Right ventricle myocardium superior (tissue), 1 donor: ENCODE data around the gene CDCA8. TPM values are rescaled to one million over a fixed set of nuclear protein-coding genes. Genes with fewer than 3 reads are reported as not detected.
"Not testable (repeated sequence)": the region's sequence is repeated elsewhere in the genome, so short reads cannot be mapped to it uniquely, and the experiment has no call there.

Experiments
- ATAC-seq: fragments of 200-7000 bp; cut with Tn5 transposase; one replicate; pipeline ENCODE4 v1.9.1; 2020; ENCODE audit warnings: mild to moderate bottlenecking; ENCODE audit not compliant: poor library complexity
- DNase-seq: peaks from one replicate; pipeline ENCODE4 v3.0.0-alpha.2; 2020
- intact Hi-C: fragments of 100-400 bp; cut with DNase I; formaldehyde crosslinking; loops from one replicate; pipeline ENCODE4 v1.11.2; 2022
- total RNA-seq: library from RNA; stranded (reverse); fragmentation: NEBNext Ultra II Directional; extraction: Animal tissue kit (Norgen Biotek cat#: 25700); gene quantifications from one replicate; pipeline ENCODE4 v1.2.1, GENCODE V29; 2021
- donor health status: DM: no; HTN: yes; CAD: no; lungs with severe emphysema.

CDCA8 gene
- total RNA-seq, 1 donor from 2014 or later: 0.46 TPM

DNA sequence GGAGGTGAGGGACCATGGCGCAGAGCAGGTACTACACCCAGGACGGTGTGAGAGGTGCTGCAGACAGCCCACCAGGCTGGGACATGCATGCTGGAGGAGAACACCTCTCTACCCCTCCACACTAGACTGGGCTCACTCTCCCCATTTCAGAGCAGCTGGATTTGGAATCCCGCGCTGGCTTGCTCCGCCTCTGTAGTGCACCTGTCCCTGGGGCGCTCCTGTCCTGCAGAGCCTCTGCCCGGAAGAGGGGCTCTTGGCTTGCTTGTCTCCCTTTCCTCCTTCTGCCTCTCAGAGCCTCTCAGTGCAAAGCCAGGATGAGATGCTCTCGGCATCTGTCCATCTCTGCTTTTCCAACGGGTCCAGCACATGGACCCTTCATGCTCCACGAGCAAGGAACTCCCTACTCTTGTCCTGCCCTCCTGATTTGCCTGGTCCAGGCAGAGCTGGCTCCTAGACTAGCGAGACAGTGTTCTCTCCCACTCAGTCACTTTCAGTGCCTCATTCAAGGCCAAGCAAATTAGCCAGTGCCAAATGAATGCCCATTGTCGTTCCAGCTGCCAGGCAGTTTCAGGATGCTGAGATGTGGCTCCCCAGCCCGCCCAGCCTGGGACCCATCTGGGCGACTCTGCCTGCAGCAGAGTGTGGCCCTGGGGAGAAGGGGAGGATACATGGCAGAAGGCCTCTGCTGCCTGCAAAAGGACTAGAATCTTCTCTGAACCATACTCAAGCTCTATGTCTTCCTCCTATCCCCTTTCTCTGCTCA lies 33.7 kb downstream of the CDCA8 start:
- no peak for DNase-seq
- ATAC-seq: no peak
- intact Hi-C loops: no loop called here

DNA sequence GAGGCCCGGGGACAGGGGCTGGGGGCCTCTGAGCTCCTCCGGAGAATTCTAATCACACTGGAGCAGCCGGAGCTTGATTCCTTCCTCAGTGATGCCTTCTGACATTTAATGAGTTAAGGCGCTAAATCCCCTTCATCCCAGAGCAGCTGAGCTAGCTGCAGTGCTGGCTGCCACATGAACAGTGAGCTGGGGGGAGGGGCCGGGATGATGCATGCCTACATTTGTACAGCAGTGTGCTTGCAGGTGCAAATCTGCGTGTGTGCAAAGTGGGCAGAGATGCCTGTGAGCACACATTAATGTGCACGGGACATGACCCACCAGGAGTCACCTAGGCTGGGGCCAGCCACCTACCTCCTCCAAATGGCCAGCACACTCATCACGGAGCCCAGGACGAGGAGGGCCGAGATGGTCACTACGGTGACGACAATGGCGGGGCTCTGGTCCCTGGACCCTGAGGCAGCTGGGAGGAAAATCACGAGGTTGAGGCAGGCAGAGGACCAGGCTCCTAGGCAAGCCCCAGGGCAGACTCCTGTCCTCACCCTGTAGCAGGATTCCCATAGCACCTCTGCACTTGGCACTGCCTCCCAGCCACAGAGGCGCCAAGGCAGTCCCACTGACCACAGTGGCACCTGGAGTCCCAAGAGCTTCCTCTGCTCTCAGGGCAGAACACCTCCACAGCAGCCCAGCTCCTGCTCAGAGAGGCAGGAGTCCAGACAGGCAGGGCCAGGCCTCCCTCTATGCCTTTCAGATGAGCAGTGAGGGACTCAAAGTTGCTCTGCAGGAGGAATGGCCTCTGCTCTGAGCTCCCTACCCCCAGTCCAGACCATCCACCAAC lies 34.7 kb downstream of the CDCA8 start:
- ATAC-seq: no peak
- no peak for DNase-seq
- intact Hi-C loops: no loop called here

DNA sequence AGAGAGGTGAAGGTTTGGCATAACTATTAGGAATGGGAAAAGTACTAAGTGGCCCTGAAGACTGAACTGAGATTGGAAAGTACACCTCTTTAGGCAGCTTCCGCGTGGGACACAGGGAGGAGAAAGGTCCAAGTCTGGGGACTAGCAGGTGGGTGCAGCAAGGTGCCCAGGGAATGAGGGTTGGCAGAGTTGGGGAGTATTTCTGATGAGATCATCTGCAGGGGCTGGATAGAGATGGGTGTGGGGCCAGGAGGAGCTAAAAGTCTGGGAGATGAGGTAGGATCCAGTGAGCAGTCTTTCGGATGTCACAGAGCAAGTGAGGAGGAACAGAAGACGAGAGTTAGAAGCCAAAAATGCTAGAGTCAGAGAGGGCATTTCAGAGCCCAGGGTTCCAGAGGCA lies 36.1 kb downstream of the CDCA8 start:
- no peak for ATAC-seq
- intact Hi-C loops: no loop called here
- no peak for DNase-seq

DNA sequence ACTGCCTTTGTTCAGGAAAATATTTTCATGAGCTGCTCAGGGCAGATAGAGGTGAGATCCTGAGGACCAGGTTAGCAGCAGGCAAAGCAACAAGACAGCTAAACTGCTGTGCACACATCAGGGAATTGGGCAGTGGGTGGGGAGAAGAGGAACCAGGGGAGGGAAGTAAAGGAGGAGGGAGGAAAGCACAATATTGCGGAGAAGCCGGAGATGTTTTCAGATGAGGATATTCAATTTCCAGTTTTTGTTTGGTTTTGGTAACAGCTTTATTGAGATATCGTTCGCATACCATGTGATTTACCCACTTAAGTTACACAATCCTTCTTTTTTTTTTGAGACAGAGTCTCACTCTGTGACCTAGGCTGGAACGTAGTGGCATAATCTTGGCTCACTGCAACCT lies 38.1 kb downstream of the CDCA8 start:
- DNase-seq: no peak
- intact Hi-C loops: no loop called here
- ATAC-seq: no peak

GRCh38 chr1:37731312-37732019 lies 39.1 kb downstream of the CDCA8 start:
- intact Hi-C loops: no loop called here
- no peak for DNase-seq
- ATAC-seq: no peak

- ATAC-seq (no peak), DNase-seq (no peak)
- intact Hi-C loops: no loop called here
Observed at GRCh38 chr1:37732111-37732780, 39.9 kb downstream of the CDCA8 start.

DNA sequence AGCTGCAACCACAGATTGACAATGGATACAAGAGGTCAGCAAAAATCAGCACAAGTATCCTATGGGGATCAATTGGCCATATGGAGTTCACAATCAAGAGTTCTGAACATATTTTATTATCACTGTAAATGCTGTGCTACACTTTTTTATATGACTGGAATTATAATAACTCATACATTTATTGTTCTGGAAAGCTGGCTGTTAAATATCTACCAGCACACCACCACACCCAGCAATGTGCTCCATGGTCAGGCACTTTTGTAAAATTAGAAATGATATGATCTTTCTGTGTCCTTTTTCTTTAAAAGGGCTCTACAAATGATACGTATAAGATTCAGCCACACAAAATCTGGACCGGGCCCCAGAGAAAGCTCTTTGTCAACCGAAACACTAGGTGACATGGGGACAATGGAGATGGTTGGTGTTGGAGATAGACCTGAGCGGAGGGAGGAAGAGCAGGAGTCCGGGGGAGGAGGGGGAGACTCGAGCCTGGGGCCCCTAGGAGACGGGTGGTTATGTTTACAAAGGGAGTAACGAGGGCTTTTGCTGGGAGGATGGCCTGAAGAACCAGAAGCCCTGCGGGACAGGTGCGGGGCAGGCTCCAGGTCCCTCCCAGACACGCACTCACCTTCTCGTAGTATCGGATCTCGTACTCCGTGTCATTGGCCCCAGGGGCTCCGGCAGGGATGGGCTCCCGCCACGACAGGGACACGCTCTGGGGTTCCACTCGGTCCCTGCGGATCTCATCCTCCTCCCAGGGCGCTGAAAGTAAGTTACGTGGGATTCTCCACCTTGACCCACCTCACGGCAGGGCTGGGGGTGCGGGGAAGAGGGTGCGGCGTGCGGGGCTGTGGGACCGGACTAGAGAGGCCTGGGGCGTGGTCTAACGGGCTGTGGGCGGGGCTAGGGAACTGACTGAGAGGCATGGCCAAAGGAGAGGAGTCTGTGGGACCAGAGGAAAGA lies 42.6 kb downstream of the CDCA8 start:
- intact Hi-C loops: no loop called here
- DNase-seq (no peak), ATAC-seq (no peak)

DNA sequence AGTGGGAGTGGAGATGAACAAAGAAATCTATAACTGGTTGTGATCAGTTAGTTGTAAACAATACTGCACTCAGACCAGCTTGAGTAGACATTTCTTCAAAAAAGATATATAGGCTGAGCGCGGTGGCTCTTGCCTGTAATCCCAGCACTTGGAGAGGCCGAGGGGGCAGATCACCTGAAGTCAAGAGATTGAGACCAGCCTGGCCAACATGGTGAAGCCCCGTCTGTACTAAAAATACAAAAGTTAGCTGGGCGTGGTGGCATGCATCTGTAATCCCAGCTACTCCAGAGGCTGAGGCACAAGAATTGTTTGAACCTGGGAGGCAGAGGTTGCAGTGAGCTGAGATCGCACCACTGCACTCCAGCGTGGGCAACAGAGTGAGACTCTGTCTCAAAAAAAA lies 45.7 kb downstream of the CDCA8 start:
- intact Hi-C loops, DNase-seq, ATAC-seq: not testable (repeated sequence)

- intact Hi-C loops, ATAC-seq, DNase-seq: not testable (repeated sequence)
Observed at GRCh38 chr1:37738619-37739018, 46.3 kb downstream of the CDCA8 start.

- intact Hi-C loops: no loop called here
- no peak for DNase-seq
- ATAC-seq: no peak
Observed at GRCh38 chr1:37739222-37739621, 46.9 kb downstream of the CDCA8 start.

GRCh38 chr1:37741130-37741529 lies 48.8 kb downstream of the CDCA8 start:
- intact Hi-C loops: no loop called here
- DNase-seq: no peak
- ATAC-seq: no peak

DNA sequence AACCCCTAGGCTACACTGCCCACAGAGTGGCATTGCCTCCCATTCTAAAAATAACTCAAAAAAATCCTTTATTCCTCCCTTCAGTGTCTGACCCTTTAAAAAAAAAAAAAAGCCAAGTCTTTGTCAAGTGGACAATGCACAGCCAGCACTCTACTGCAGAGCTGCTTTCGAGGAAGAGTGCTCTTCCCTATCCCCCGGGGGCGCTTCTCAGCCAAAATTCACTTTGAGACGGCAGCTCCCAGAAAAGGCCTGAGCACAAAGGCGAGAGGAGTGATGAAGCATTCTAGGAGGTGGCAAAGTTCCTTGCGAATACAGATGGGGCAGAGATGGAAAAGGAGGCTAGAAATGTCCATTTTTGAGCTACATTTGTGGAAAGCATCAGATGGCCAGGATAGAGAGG lies 49.3 kb downstream of the CDCA8 start:
- DNase-seq (no peak), ATAC-seq (no peak)
- intact Hi-C loops: no loop called here

DNA sequence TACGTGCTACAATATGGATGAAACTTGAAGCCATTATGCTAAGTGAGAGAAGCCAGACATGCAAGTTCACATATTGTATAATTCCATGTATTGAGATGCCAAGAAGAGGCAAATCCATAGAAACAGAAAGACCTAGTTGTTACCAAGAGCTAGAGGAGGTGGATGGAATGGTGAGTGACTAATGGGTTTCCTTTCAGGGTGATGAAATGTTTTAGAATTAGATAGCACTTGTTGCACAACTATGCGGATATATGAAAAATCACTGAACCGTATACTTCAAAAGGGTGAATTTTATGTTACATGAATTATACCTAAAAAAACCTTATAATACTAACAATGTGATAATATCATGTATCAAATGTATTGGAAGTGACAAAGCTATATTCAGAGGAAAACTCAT lies 54.5 kb downstream of the CDCA8 start:
- ATAC-seq (no peak), DNase-seq (no peak)
- intact Hi-C loops: no loop called here

DNA sequence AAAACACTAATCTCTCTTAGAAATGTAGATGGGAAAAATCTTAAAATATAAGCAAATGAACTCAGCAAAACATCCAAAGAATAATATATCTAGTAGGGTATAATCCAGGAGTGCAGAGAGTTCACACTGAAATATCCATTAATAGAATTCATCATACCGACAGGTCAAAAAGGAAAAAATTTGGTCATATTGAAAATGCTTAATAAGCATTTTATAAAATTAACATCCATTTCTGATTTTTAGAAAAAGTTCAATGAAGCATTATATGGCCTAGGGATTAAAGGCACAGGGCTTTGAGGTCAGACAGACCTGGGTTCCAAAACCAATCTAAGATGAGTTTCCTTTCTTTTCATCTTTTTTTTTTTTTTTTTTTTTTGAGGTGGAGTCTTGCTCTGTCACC lies 56.2 kb downstream of the CDCA8 start:
- DNase-seq (no peak), ATAC-seq (no peak)
- intact Hi-C loops: no loop called here

- intact Hi-C loops: no loop called here
- ATAC-seq: no peak
- DNase-seq: no peak
Observed at GRCh38 chr1:37752213-37752582, 59.9 kb downstream of the CDCA8 start.

- ATAC-seq (peak; percentile 20), DNase-seq (no peak)
- intact Hi-C loops: no loop called here
Observed at GRCh38 chr1:37752583-37753471, 60.5 kb downstream of the CDCA8 start.
